CD4-positive, alpha-beta T cell (primary cell): ENCODE measurements around the gene PRKCA. TPM values are rescaled to one million over a fixed set of nuclear protein-coding genes. Genes with fewer than 3 reads are reported as not detected.

ENCODE experiments used
- ATAC-seq: fragments of 200-7000 bp; cut with Tn5 transposase; one replicate; pipeline ENCODE4 v1.10.0; 2022; ENCODE audit warnings: mild to moderate bottlenecking; ENCODE audit not compliant: poor library complexity
- CTCF ChIA-PET: fragments of 350-600 bp; sonication (Branson Sonifier 250); formaldehyde crosslinking; loops from one replicate; lab custom pipeline; 2021; ENCODE audit warnings: antibody characterized with exemption, inconsistent platforms; lab: Charles Lee
- POLR2A ChIA-PET: fragments of 350-600 bp; sonication (Branson Sonifier 250); formaldehyde crosslinking; loops from one replicate; lab custom pipeline; 2021; ENCODE audit warnings: antibody characterized with exemption, inconsistent platforms; lab: Charles Lee
- DNase-seq, 14 experiments: peaks; one replicate each; pipeline ENCODE4 v3.0.0-alpha.2; 2013 to 2020; ENCODE audit warnings: mixed read lengths in 2 of 14
- H3K27ac ChIP-seq, 2 donors: one replicate each; pipeline versions ENCODE4 v1.5.1 to v1.7.0; 2013; ENCODE audit warnings: low read length in 2 of 2, low read depth in 1 of 2, mild to moderate bottlenecking in 1 of 2
- H3K27me3 ChIP-seq, 2 experiments: 1 replicate in 1 of 2; 2 replicates in 1 of 2; pipeline versions ENCODE4 v1.6.1 to v1.7.0; 2013; ENCODE audit warnings: low read length in 2 of 2, control low read depth in 1 of 2, mild to moderate bottlenecking in 1 of 2, moderate library complexity in 1 of 2; ENCODE audit not compliant: insufficient read depth in 2 of 2, control insufficient read depth in 1 of 2
- H3K36me3 ChIP-seq: one replicate; pipeline ENCODE4 v1.6.1; 2013; ENCODE audit warnings: low read length, control low read depth; ENCODE audit not compliant: insufficient read depth
- H3K4me1 ChIP-seq: one replicate; pipeline ENCODE4 v1.6.1; 2013; ENCODE audit warnings: low read length, control low read depth; ENCODE audit not compliant: insufficient read depth
- H3K4me3 ChIP-seq: one replicate; pipeline ENCODE4 v1.5.1; 2013; ENCODE audit warnings: mild to moderate bottlenecking, low read length, moderate library complexity
- H3K9me3 ChIP-seq, 2 experiments: 1 replicate in 1 of 2; 2 replicates in 1 of 2; pipeline versions ENCODE4 v1.6.1 to v1.7.0; 2013; ENCODE audit warnings: low read length in 2 of 2, mild to moderate bottlenecking in 2 of 2, control low read depth in 1 of 2, moderate library complexity in 1 of 2; ENCODE audit not compliant: control insufficient read depth in 1 of 2, insufficient read depth in 1 of 2
- H3K27ac Mint-ChIP-seq: one replicate; pipeline ENCODE4 v1.8.0; 2020; ENCODE audit warnings: mixed read lengths
- H3K27me3 Mint-ChIP-seq: one replicate; pipeline ENCODE4 v1.8.0; 2021; ENCODE audit warnings: mixed read lengths
- H3K36me3 Mint-ChIP-seq: one replicate; pipeline ENCODE4 v1.8.0; 2021; ENCODE audit warnings: low read depth, mixed read lengths
- H3K4me1 Mint-ChIP-seq: one replicate; pipeline ENCODE4 v1.8.0; 2021; ENCODE audit warnings: low read depth, mixed read lengths
- H3K4me3 Mint-ChIP-seq: one replicate; pipeline ENCODE4 v1.8.0; 2020; ENCODE audit warnings: mild to moderate bottlenecking, mixed read lengths
- H3K9me3 Mint-ChIP-seq: one replicate; pipeline ENCODE4 v1.8.0; 2020; ENCODE audit warnings: mixed read lengths
- intact Hi-C, 2 experiments: fragments of 100-400 bp; cut with DNase I in 1 of 2; cut with micrococcal nuclease in 1 of 2; formaldehyde crosslinking; loops; one replicate each; pipeline versions ENCODE4 v1.15.1 to v1.9.0; 2023 to 2025; cut with DNase I, micrococcal nuclease
- total RNA-seq, 174 experiments: library from RNA in 2 of 174; stranded (reverse) in 2 of 174; gene quantifications; one replicate each; pipeline ENCODE4 v1.2.3 and lab custom pipeline; 2021 to 2026
- TF ChIP-seq, protein P1 (sequence below): fragments of 200-600 bp; IDR thresholded peaks from one replicate; pipeline ENCODE4 v1.8.0; 2022; ENCODE audit warnings: antibody characterized with exemption, mild to moderate bottlenecking

Gene PRKCA
- total RNA-seq, 2 experiments from 2014 or later, result 84.8 to 88.6 TPM

- TF ChIP-seq, protein P1, sequence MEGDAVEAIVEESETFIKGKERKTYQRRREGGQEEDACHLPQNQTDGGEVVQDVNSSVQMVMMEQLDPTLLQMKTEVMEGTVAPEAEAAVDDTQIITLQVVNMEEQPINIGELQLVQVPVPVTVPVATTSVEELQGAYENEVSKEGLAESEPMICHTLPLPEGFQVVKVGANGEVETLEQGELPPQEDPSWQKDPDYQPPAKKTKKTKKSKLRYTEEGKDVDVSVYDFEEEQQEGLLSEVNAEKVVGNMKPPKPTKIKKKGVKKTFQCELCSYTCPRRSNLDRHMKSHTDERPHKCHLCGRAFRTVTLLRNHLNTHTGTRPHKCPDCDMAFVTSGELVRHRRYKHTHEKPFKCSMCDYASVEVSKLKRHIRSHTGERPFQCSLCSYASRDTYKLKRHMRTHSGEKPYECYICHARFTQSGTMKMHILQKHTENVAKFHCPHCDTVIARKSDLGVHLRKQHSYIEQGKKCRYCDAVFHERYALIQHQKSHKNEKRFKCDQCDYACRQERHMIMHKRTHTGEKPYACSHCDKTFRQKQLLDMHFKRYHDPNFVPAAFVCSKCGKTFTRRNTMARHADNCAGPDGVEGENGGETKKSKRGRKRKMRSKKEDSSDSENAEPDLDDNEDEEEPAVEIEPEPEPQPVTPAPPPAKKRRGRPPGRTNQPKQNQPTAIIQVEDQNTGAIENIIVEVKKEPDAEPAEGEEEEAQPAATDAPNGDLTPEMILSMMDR, result no peak
- Mint-ChIP-seq H3K4me3 (no peak overlapping the region), H3K4me1 (peaks cover 79% of the 10 kb centered on the region), H3K27me3 (no peaks in the 10 kb centered on the region), H3K27ac (peak overlapping the region; percentile 79), H3K9me3 (no peaks in the 10 kb centered on the region), H3K36me3 (peaks cover 13% of the 10 kb centered on the region)
- H3K36me3 ChIP-seq, result no peaks in the 10 kb centered on the region
- H3K4me3 ChIP-seq, result no peak overlapping the region
- H3K27me3 ChIP-seq, result no peaks in the 10 kb centered on the region
- intact Hi-C loops, result loop anchor here in 1 of 2 experiments (5.0 kb wide), 1 partner anchor 54 kb away; no protein-coding TSS in a partner anchor
- ChIA-PET CTCF (no interaction called here), POLR2A (no interaction called here)
- ATAC-seq (no peak), DNase-seq (no peak)
- no peak overlapping the region for H3K27ac ChIP-seq
- no peaks in the 10 kb centered on the region for H3K9me3 ChIP-seq
- H3K4me1 ChIP-seq, result peaks cover 21% of the 10 kb centered on the region
These were observed 70.7 kb downstream of the PRKCA start for GRCh38 chr17:66373079-66373478.

GRCh38 chr17:66373944-66374817, 71.8 kb downstream of the PRKCA start:
- ChIA-PET CTCF (interaction anchor here (1.0 kb wide), 1 partner anchor 67 kb away, joined by 4 read pairs; no protein-coding TSS in a partner anchor), POLR2A (interaction anchor here (1.4 to 1.5 kb wide), 2 partner anchors 43 to 69 kb away, joined by 4 read pairs; no protein-coding TSS in a partner anchor)
- ATAC-seq (peak; percentile 91), DNase-seq (peak; percentile 22 to 72 (median 40))
- Histone ChIP-seq H3K9me3 (no peaks in the 10 kb centered on the region), H3K36me3 (no peaks in the 10 kb centered on the region), H3K4me3 (no peak overlapping the region), H3K27ac (no peak overlapping the region), H3K4me1 (peaks cover 23% of the 10 kb centered on the region), H3K27me3 (no peaks in the 10 kb centered on the region)
- Mint-ChIP-seq H3K27me3 (no peaks in the 10 kb centered on the region), H3K36me3 (peaks cover 5% of the 10 kb centered on the region), H3K4me1 (peaks cover 83% of the 10 kb centered on the region), H3K27ac (peak overlapping the region; percentile 79), H3K4me3 (peak overlapping the region; percentile 59), H3K9me3 (no peaks in the 10 kb centered on the region)
- intact Hi-C loops, result loop anchor here in 1 of 2 experiments (5.0 kb wide), 1 partner anchor 53 kb away; no protein-coding TSS in a partner anchor
- TF ChIP-seq, protein P1, result no peak

- CTCF ChIA-PET, result no interaction called here
- no peak overlapping the region for H3K4me3 Mint-ChIP-seq
These were observed 72.7 kb downstream of the PRKCA start for GRCh38 chr17:66375121-66375520.

More at GRCh38 chr17:66375121-66375520, 72.7 kb downstream of the PRKCA start:
- H3K27ac ChIP-seq, result no peak overlapping the region
- H3K9me3 ChIP-seq, result no peaks in the 10 kb centered on the region
- Mint-ChIP-seq H3K27ac (peak overlapping the region; percentile 79), H3K36me3 (no peaks in the 10 kb centered on the region), H3K27me3 (no peaks in the 10 kb centered on the region), H3K9me3 (no peaks in the 10 kb centered on the region), H3K4me1 (peaks cover 85% of the 10 kb centered on the region)
- peaks cover 20% of the 10 kb centered on the region for H3K4me1 ChIP-seq
- TF ChIP-seq, protein P1, result no peak
- intact Hi-C loops, result no loop called here
- POLR2A ChIA-PET, result interaction anchor here (1.4 to 1.5 kb wide), 2 partner anchors 44 to 70 kb away, joined by 4 read pairs; no protein-coding TSS in a partner anchor
- no peak overlapping the region for H3K4me3 ChIP-seq
- no peaks in the 10 kb centered on the region for H3K27me3 ChIP-seq
- no peaks in the 10 kb centered on the region for H3K36me3 ChIP-seq
- DNase-seq, result no peak
- no peak for ATAC-seq
